ENCODE data around the gene IL1RAPL2. TPM values are rescaled to one million over a fixed set of nuclear protein-coding genes. Genes with fewer than 3 reads are reported as not detected.

The IL1RAPL2 gene
- total and polyA plus RNA-seq, 2 of the 8 experiments (the other 6 are each of a cell fraction or from before 2014, with no cell fraction given): 0.20 to 1.3 TPM

GRCh38 chrX:105464618-105465017, 898.6 kb downstream of the IL1RAPL2 start (continued):
- TF ChIP-seq CTBP2 (IDR thresholded peaks at IDR 0.05; ENCODE audit: borderline replicate concordance, insufficient read depth, insufficient read length, low read length) (no peak), CEBPB (IDR thresholded peaks at IDR 0.05; ENCODE audit: low read depth, low read length) (no peak), HDAC2 (IDR thresholded peaks at IDR 0.05; ENCODE audit: borderline replicate concordance in 1 of 2, low read depth in 2 of 2, low read length in 2 of 2) (no peak), RNF2 (IDR thresholded peaks at IDR 0.05; ENCODE audit: borderline replicate concordance, low read depth, low read length, missing control alignments, poor library complexity, severe bottlenecking) (no peak), ATF2 (IDR thresholded peaks at IDR 0.05; ENCODE audit: low read length) (no peak), KDM1A (IDR thresholded peaks at IDR 0.05; ENCODE audit: borderline replicate concordance, low read length) (no peak)

Measured in H1 (cell line).